ENCODE results near the gene IQGAP2.
A peak's percentile ranks its signal among the peaks of the same experiment; 100 is the strongest.

IQGAP2 gene

GRCh38 chr5:76488969-76489368 lies 85.9 kb downstream of the IQGAP2 start:
- no peaks in the 10 kb centered on the region for H3K36me3 ChIP-seq (replicated peaks in 1 of 2; ENCODE audit: control insufficient read depth in 2 of 2, insufficient read depth in 2 of 2, low read length in 2 of 2)
- no peak overlapping the region for H3K14ac ChIP-seq (ENCODE audit: low read length)
- H3K9ac ChIP-seq (ENCODE audit: low read depth, low read length, poor library complexity), result no peak overlapping the region
- no peak for DNase-seq (ENCODE audit: low spot score)
- no peak overlapping the region for H3K4me3 ChIP-seq (ENCODE audit: low read length in 2 of 2)
- H3K79me1 ChIP-seq (ENCODE audit: low read depth, low read length), result no peaks in the 10 kb centered on the region
- H2AFZ ChIP-seq (ENCODE audit: low read length), result no peak overlapping the region
- H3K4ac ChIP-seq (ENCODE audit: low read length), result no peak overlapping the region
- H2BK120ac ChIP-seq (ENCODE audit: low read depth, low read length), result no peak overlapping the region
- no peak overlapping the region for H3K4me2 ChIP-seq (ENCODE audit: insufficient read depth, low read length, poor library complexity, severe bottlenecking)
- H4K91ac ChIP-seq (ENCODE audit: low read depth, low read length, poor library complexity), result no peak overlapping the region
- WGBS, 2 donors (ENCODE audit: extremely low coverage in 2 of 2, insufficient read length in 2 of 2, insufficient replicate concordance in 1 of 2), result no CpG with 5 or more reads among the region's 6 CpGs
- H4K8ac ChIP-seq (ENCODE audit: low read depth, low read length), result no peak overlapping the region
- peaks cover 18 to 20% of the 10 kb centered on the region in 2 donors for H3K4me1 ChIP-seq (ENCODE audit: control insufficient read depth in 2 of 2, insufficient read depth in 1 of 2, low read depth in 1 of 2, low read length in 2 of 2)
- H3K27me3 ChIP-seq (ENCODE audit: control insufficient read depth in 3 of 3, insufficient read depth in 3 of 3, low read depth in 1 of 3, low read length in 3 of 3), result no peaks in the 10 kb centered on the region
- no peak overlapping the region for H3K23ac ChIP-seq (ENCODE audit: low read depth, low read length, poor library complexity)
- H3K18ac ChIP-seq (ENCODE audit: low read length), result peak overlapping the region; percentile 73
- no peak overlapping the region for H2BK12ac ChIP-seq (ENCODE audit: low read length)
- H3K9me3 ChIP-seq (replicated peaks in 1 of 2; ENCODE audit: control insufficient read depth in 2 of 2, insufficient read depth in 1 of 2, low read depth in 1 of 2, low read length in 2 of 2), result peaks cover 0 to 3% of the 10 kb centered on the region in 2 donors
- H3K27ac ChIP-seq (replicated peaks; ENCODE audit: low read length), result no peak overlapping the region
- no peak overlapping the region for H2BK15ac ChIP-seq (ENCODE audit: low read length)
- H2BK5ac ChIP-seq (ENCODE audit: low read length), result no peak overlapping the region
- no peak overlapping the region for H2AK5ac ChIP-seq (ENCODE audit: low read depth, low read length)

DNA sequence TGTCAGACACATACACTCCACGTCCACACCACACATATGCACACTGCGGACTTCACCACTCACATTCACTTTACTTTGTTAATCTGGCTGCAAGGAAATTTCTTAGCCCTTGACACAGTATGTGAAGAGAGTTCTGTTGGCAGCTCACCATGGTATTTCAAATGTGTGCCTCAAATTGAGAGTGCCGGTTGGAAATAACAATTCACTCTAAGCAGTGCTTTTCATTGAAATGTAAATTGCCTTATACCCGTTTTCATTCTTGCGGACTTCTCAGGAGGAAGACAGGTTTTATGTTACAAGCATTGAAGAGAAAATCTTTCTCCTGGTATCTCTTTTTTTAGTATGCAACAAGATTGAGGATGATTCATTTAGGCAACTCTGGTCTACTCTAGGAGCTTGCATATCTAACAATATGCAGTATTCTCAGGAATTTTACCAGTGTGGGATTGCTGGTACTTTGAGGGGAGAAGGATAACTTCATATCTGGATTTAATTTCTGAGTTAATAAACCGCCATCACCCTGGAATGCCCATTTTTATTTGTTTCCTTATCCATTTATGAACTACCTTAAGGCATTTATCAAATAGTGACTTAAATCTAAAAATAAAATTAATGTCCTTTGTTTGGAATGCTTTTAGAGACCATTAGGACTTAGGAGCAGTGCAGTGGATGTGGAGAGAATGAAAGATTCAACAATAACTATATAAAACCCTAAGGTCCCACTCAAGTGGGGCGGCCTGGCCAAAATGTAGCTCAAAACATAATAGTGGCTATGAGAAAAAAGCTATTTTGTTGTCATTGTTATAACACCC lies 87.0 kb downstream of the IQGAP2 start:
- Histone ChIP-seq H3K4me2 (ENCODE audit: insufficient read depth, low read length, poor library complexity, severe bottlenecking) (no peak overlapping the region), H2AFZ (ENCODE audit: low read length) (no peak overlapping the region), H3K4ac (ENCODE audit: low read length) (no peak overlapping the region), H4K8ac (ENCODE audit: low read depth, low read length) (no peak overlapping the region), H3K23ac (ENCODE audit: low read depth, low read length, poor library complexity) (no peak overlapping the region), H3K9me3 (replicated peaks in 1 of 2; ENCODE audit: control insufficient read depth in 2 of 2, insufficient read depth in 1 of 2, low read depth in 1 of 2, low read length in 2 of 2) (peaks cover 0 to 3% of the 10 kb centered on the region in 2 donors), H3K18ac (ENCODE audit: low read length) (no peak overlapping the region), H3K14ac (ENCODE audit: low read length) (no peak overlapping the region), H3K27me3 (ENCODE audit: control insufficient read depth in 3 of 3, insufficient read depth in 3 of 3, low read depth in 1 of 3, low read length in 3 of 3) (no peaks in the 10 kb centered on the region), H2BK5ac (ENCODE audit: low read length) (no peak overlapping the region), H3K4me1 (ENCODE audit: control insufficient read depth in 2 of 2, insufficient read depth in 1 of 2, low read depth in 1 of 2, low read length in 2 of 2) (peaks cover 18 to 20% of the 10 kb centered on the region in 2 donors), H3K4me3 (ENCODE audit: low read length in 2 of 2) (no peak overlapping the region), H2AK5ac (ENCODE audit: low read depth, low read length) (no peak overlapping the region), H3K27ac (replicated peaks; ENCODE audit: low read length) (peak overlapping the region; percentile 44), H2BK12ac (ENCODE audit: low read length) (no peak overlapping the region), H4K91ac (ENCODE audit: low read depth, low read length, poor library complexity) (no peak overlapping the region), H3K36me3 (replicated peaks in 1 of 2; ENCODE audit: control insufficient read depth in 2 of 2, insufficient read depth in 2 of 2, low read length in 2 of 2) (no peaks in the 10 kb centered on the region), H3K9ac (ENCODE audit: low read depth, low read length, poor library complexity) (no peak overlapping the region), H3K79me1 (ENCODE audit: low read depth, low read length) (no peaks in the 10 kb centered on the region), H2BK15ac (ENCODE audit: low read length) (no peak overlapping the region), H2BK120ac (ENCODE audit: low read depth, low read length) (no peak overlapping the region)
- DNase-seq (ENCODE audit: low spot score), result no peak
- WGBS, 2 donors (ENCODE audit: extremely low coverage in 2 of 2, insufficient read length in 2 of 2, insufficient replicate concordance in 1 of 2), result no CpG with 5 or more reads among the region's 7 CpGs

DNA sequence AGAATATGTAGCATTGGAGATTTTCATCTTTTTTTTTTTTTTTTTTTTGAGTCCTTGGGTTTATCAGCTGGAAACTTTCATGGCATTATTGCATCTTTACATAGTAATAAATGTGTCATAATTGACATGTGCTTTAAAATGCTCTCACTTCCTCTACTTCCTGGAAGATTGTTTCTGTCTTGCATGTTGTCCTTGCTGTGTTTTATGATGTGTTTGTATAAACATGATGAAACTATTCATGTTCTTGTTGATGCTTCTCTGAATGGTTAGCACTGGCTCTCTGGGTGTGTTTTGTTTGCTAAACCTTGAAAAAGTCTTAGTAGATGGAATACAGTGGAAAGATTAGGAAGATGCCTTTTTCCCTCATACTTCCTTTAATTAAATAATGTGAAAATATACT lies 87.9 kb downstream of the IQGAP2 start:
- Histone ChIP-seq H3K27me3 (ENCODE audit: control insufficient read depth in 3 of 3, insufficient read depth in 3 of 3, low read depth in 1 of 3, low read length in 3 of 3) (no peaks in the 10 kb centered on the region), H2BK15ac (ENCODE audit: low read length) (no peak overlapping the region), H3K9me3 (replicated peaks in 1 of 2; ENCODE audit: control insufficient read depth in 2 of 2, insufficient read depth in 1 of 2, low read depth in 1 of 2, low read length in 2 of 2) (peaks cover 0 to 3% of the 10 kb centered on the region in 2 donors), H3K79me1 (ENCODE audit: low read depth, low read length) (no peaks in the 10 kb centered on the region), H2AK5ac (ENCODE audit: low read depth, low read length) (no peak overlapping the region), H3K4me1 (ENCODE audit: control insufficient read depth in 2 of 2, insufficient read depth in 1 of 2, low read depth in 1 of 2, low read length in 2 of 2) (peaks cover 17 to 18% of the 10 kb centered on the region in 2 donors), H2BK120ac (ENCODE audit: low read depth, low read length) (no peak overlapping the region), H3K9ac (ENCODE audit: low read depth, low read length, poor library complexity) (no peak overlapping the region), H4K8ac (ENCODE audit: low read depth, low read length) (no peak overlapping the region), H2BK12ac (ENCODE audit: low read length) (no peak overlapping the region), H4K91ac (ENCODE audit: low read depth, low read length, poor library complexity) (no peak overlapping the region), H3K4me3 (ENCODE audit: low read length in 2 of 2) (no peak overlapping the region), H3K23ac (ENCODE audit: low read depth, low read length, poor library complexity) (no peak overlapping the region), H3K18ac (ENCODE audit: low read length) (no peak overlapping the region), H3K14ac (ENCODE audit: low read length) (no peak overlapping the region), H3K36me3 (replicated peaks in 1 of 2; ENCODE audit: control insufficient read depth in 2 of 2, insufficient read depth in 2 of 2, low read length in 2 of 2) (no peaks in the 10 kb centered on the region), H2BK5ac (ENCODE audit: low read length) (no peak overlapping the region), H3K4me2 (ENCODE audit: insufficient read depth, low read length, poor library complexity, severe bottlenecking) (no peak overlapping the region), H2AFZ (ENCODE audit: low read length) (no peak overlapping the region), H3K27ac (replicated peaks; ENCODE audit: low read length) (no peak overlapping the region), H3K4ac (ENCODE audit: low read length) (no peak overlapping the region)
- DNase-seq (ENCODE audit: low spot score), result no peak

GRCh38 chr5:76492819-76493189 lies 89.7 kb downstream of the IQGAP2 start:
- peaks cover 0 to 3% of the 10 kb centered on the region in 2 donors for H3K9me3 ChIP-seq (replicated peaks in 1 of 2; ENCODE audit: control insufficient read depth in 2 of 2, insufficient read depth in 1 of 2, low read depth in 1 of 2, low read length in 2 of 2)
- no peak overlapping the region for H2AFZ ChIP-seq (ENCODE audit: low read length)
- H3K4me1 ChIP-seq (ENCODE audit: control insufficient read depth in 2 of 2, insufficient read depth in 1 of 2, low read depth in 1 of 2, low read length in 2 of 2), result peaks cover 17 to 18% of the 10 kb centered on the region in 2 donors
- H2BK15ac ChIP-seq (ENCODE audit: low read length), result no peak overlapping the region
- DNase-seq (ENCODE audit: low spot score), result no peak
- H3K79me1 ChIP-seq (ENCODE audit: low read depth, low read length), result no peaks in the 10 kb centered on the region
- H4K91ac ChIP-seq (ENCODE audit: low read depth, low read length, poor library complexity), result no peak overlapping the region
- no peak overlapping the region for H3K4me2 ChIP-seq (ENCODE audit: insufficient read depth, low read length, poor library complexity, severe bottlenecking)
- H3K23ac ChIP-seq (ENCODE audit: low read depth, low read length, poor library complexity), result no peak overlapping the region
- H2BK12ac ChIP-seq (ENCODE audit: low read length), result peak overlapping the region; percentile 7
- H3K36me3 ChIP-seq (replicated peaks in 1 of 2; ENCODE audit: control insufficient read depth in 2 of 2, insufficient read depth in 2 of 2, low read length in 2 of 2), result no peaks in the 10 kb centered on the region
- H3K4ac ChIP-seq (ENCODE audit: low read length), result no peak overlapping the region
- H3K27me3 ChIP-seq (ENCODE audit: control insufficient read depth in 3 of 3, insufficient read depth in 3 of 3, low read depth in 1 of 3, low read length in 3 of 3), result no peaks in the 10 kb centered on the region
- H2BK5ac ChIP-seq (ENCODE audit: low read length), result no peak overlapping the region
- H3K14ac ChIP-seq (ENCODE audit: low read length), result no peak overlapping the region
- H3K9ac ChIP-seq (ENCODE audit: low read depth, low read length, poor library complexity), result no peak overlapping the region
- H2BK120ac ChIP-seq (ENCODE audit: low read depth, low read length), result no peak overlapping the region
- no peak overlapping the region for H3K27ac ChIP-seq (replicated peaks; ENCODE audit: low read length)
- no CpG with 5 or more reads among the region's 6 CpGs for WGBS, 2 donors (ENCODE audit: extremely low coverage in 2 of 2, insufficient read length in 2 of 2, insufficient replicate concordance in 1 of 2)
- no peak overlapping the region for H3K18ac ChIP-seq (ENCODE audit: low read length)
- no peak overlapping the region for H4K8ac ChIP-seq (ENCODE audit: low read depth, low read length)
- H3K4me3 ChIP-seq (ENCODE audit: low read length in 2 of 2), result no peak overlapping the region
- H2AK5ac ChIP-seq (ENCODE audit: low read depth, low read length), result no peak overlapping the region

Measured in neuronal stem cell (in vitro differentiated cells).